ENCODE data around the gene MBOAT2.

Gene MBOAT2

DNA sequence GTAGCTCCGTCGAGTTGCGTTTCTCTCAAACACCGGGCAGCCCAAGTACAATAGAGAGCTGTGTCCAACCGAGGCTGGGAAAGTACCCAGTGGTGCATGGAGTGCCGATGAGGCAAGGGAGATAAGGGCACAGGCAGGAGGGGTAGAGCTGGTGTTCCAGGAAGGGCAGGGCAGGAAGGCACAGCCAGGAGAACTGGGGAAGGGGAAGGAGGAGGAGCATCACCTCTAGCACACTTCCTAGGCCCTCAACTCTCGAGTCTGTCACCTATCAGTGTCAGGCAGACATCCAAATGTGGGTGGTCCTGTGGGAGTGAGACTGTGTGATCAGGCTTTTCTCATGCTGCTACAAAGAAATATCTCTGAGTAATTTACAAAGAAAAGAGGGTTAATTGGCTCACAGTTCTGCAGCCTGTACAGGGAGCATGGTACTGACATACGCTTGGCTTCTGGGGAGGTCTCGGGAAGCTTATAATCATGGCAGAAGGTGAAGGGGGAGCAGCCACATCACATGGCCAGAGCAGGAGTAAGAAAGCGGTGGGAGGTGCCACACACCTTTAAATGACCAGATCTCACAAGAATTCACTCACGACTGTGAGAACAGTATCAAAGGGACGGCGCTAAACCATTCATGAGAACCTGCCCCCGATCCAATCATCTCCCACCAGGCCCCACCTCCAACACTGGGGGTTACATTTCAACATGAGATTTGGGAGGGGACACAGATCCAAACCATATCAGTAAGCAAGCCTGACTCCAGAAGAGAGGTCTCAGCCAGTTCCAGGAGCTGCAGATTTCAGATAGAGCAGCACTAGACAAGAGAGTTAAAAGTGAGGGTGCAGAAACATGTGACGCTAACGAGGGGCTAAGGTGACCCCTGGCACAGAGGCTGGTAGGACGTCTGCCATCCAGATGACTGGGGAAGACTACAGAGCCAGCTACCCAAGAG is 75.7 kb downstream of the MBOAT2 start:
- H3K27me3 ChIP-seq (ENCODE audit: insufficient read depth, low read length, poor library complexity), result no peaks in the 10 kb centered on the region
- H3K9me3 ChIP-seq (ENCODE audit: insufficient read depth, low read length, severe bottlenecking), result no peaks in the 10 kb centered on the region
- no peak overlapping the region for H3K4me3 ChIP-seq (ENCODE audit: low read depth in 1 of 2, low read length in 2 of 2)
- H3K27ac ChIP-seq (ENCODE audit: low read length), result no peak overlapping the region
- TF ChIP-seq, protein P1, sequence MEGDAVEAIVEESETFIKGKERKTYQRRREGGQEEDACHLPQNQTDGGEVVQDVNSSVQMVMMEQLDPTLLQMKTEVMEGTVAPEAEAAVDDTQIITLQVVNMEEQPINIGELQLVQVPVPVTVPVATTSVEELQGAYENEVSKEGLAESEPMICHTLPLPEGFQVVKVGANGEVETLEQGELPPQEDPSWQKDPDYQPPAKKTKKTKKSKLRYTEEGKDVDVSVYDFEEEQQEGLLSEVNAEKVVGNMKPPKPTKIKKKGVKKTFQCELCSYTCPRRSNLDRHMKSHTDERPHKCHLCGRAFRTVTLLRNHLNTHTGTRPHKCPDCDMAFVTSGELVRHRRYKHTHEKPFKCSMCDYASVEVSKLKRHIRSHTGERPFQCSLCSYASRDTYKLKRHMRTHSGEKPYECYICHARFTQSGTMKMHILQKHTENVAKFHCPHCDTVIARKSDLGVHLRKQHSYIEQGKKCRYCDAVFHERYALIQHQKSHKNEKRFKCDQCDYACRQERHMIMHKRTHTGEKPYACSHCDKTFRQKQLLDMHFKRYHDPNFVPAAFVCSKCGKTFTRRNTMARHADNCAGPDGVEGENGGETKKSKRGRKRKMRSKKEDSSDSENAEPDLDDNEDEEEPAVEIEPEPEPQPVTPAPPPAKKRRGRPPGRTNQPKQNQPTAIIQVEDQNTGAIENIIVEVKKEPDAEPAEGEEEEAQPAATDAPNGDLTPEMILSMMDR (IDR thresholded peaks at IDR 0.05; ENCODE audit: borderline replicate concordance, extremely low read depth, low read length, poor library complexity, severe bottlenecking), result no peak
- TF ChIP-seq EZH2 (IDR thresholded peaks at IDR 0.05; ENCODE audit: borderline replicate concordance, low read depth, low read length, severe bottlenecking), result no peak
- no peak for ATAC-seq (ENCODE audit: insufficient read depth, low read depth)
- no peak for DNase-seq
- no peaks in the 10 kb centered on the region for H3K36me3 ChIP-seq (ENCODE audit: insufficient read depth, low read length)
- no peaks in the 10 kb centered on the region for H3K4me1 ChIP-seq (ENCODE audit: insufficient read depth, low read length)
- no peaks in the 10 kb centered on the region for H4K20me1 ChIP-seq (ENCODE audit: insufficient read depth, low read length)
- H3K79me2 ChIP-seq (ENCODE audit: insufficient read depth, low read length), result no peaks in the 10 kb centered on the region
- H3K9ac ChIP-seq (ENCODE audit: low read depth, low read length), result no peak overlapping the region
- H3K4me2 ChIP-seq (ENCODE audit: insufficient read depth, low read length), result no peak overlapping the region
- no peak overlapping the region for H2AFZ ChIP-seq (ENCODE audit: low read depth, low read length)

DNA sequence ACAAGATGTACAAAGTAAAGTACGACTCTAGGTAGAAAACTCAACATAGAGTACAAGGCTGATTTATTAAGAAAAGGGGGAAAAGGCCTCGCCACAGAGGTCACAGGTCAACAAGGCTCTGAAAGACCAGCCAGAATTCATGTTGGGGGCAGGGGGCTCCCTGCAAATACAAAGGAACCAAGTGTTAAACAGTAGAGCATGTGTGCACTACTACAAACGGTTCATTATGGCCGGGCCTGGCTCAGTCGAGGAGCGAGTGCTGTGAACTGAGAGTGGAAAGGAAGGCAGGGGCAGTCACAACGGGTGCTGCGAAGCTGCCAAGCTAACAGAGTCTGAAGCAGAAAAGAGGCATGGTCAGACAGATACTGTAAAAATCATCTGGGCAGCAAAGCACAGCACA is 77.1 kb downstream of the MBOAT2 start:
- ATAC-seq (ENCODE audit: insufficient read depth, low read depth), result no peak
- no peak overlapping the region for H3K9ac ChIP-seq (ENCODE audit: low read depth, low read length)
- no peaks in the 10 kb centered on the region for H4K20me1 ChIP-seq (ENCODE audit: insufficient read depth, low read length)
- no peak for DNase-seq
- H3K9me3 ChIP-seq (ENCODE audit: insufficient read depth, low read length, severe bottlenecking), result no peaks in the 10 kb centered on the region
- H3K79me2 ChIP-seq (ENCODE audit: insufficient read depth, low read length), result no peaks in the 10 kb centered on the region
- no peak overlapping the region for H3K4me3 ChIP-seq (ENCODE audit: low read depth in 1 of 2, low read length in 2 of 2)
- no peak for TF ChIP-seq EZH2 (IDR thresholded peaks at IDR 0.05; ENCODE audit: borderline replicate concordance, low read depth, low read length, severe bottlenecking)
- TF ChIP-seq, protein P1 (IDR thresholded peaks at IDR 0.05; ENCODE audit: borderline replicate concordance, extremely low read depth, low read length, poor library complexity, severe bottlenecking), result no peak
- H2AFZ ChIP-seq (ENCODE audit: low read depth, low read length), result no peak overlapping the region
- no peak overlapping the region for H3K4me2 ChIP-seq (ENCODE audit: insufficient read depth, low read length)
- H3K27ac ChIP-seq (ENCODE audit: low read length), result no peak overlapping the region
- H3K4me1 ChIP-seq (ENCODE audit: insufficient read depth, low read length), result no peaks in the 10 kb centered on the region
- H3K27me3 ChIP-seq (ENCODE audit: insufficient read depth, low read length, poor library complexity), result no peaks in the 10 kb centered on the region
- no peaks in the 10 kb centered on the region for H3K36me3 ChIP-seq (ENCODE audit: insufficient read depth, low read length)

DNA sequence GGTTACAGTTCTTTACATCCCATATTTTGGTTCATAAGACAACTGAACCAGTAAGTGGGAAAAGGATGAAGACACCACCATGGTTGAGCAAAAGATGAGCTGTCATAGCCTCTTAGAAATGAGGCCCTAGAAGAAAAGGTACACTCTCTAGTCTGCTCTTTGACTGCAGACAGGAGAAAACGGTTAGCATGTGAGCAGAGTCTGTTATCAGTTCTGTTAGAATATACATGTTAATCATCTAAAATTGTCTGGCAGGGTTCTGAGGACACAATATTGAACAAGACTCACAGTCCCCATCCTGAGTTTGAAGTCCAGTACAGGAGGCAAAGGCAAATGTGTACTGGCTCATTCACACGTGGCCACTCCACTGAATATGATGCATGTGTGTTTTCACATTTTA is 78.1 kb downstream of the MBOAT2 start:
- Histone ChIP-seq H3K9ac (ENCODE audit: low read depth, low read length) (no peak overlapping the region), H3K4me1 (ENCODE audit: insufficient read depth, low read length) (no peaks in the 10 kb centered on the region), H3K36me3 (ENCODE audit: insufficient read depth, low read length) (no peaks in the 10 kb centered on the region), H3K9me3 (ENCODE audit: insufficient read depth, low read length, severe bottlenecking) (no peaks in the 10 kb centered on the region), H3K4me3 (ENCODE audit: low read depth in 1 of 2, low read length in 2 of 2) (no peak overlapping the region), H4K20me1 (ENCODE audit: insufficient read depth, low read length) (no peaks in the 10 kb centered on the region), H2AFZ (ENCODE audit: low read depth, low read length) (no peak overlapping the region), H3K27ac (ENCODE audit: low read length) (no peak overlapping the region), H3K79me2 (ENCODE audit: insufficient read depth, low read length) (no peaks in the 10 kb centered on the region), H3K27me3 (ENCODE audit: insufficient read depth, low read length, poor library complexity) (no peaks in the 10 kb centered on the region), H3K4me2 (ENCODE audit: insufficient read depth, low read length) (no peak overlapping the region)
- no peak for ATAC-seq (ENCODE audit: insufficient read depth, low read depth)
- TF ChIP-seq, protein P1 (IDR thresholded peaks at IDR 0.05; ENCODE audit: borderline replicate concordance, extremely low read depth, low read length, poor library complexity, severe bottlenecking), result no peak
- no peak for TF ChIP-seq EZH2 (IDR thresholded peaks at IDR 0.05; ENCODE audit: borderline replicate concordance, low read depth, low read length, severe bottlenecking)
- DNase-seq, result no peak
